Progenitor cell of endocrine pancreas (in vitro differentiated cells): Measurements from ENCODE around the gene CX3CL1. TPM values are rescaled to one million over a fixed set of nuclear protein-coding genes. Genes with fewer than 3 reads are reported as not detected.

Experiments used
- DNase-seq: peaks from one replicate; pipeline ENCODE4 v3.0.0; 2021; ENCODE audit warnings: low spot score; ENCODE audit not compliant: unreplicated experiment
- H3K27ac Mint-ChIP-seq: 2 replicates; pipeline ENCODE4 v1.8.0; 2021; ENCODE audit warnings: mild to moderate bottlenecking, moderate library complexity, mixed read lengths
- H3K27me3 Mint-ChIP-seq: 2 replicates; pipeline ENCODE4 v1.8.0; 2021; ENCODE audit warnings: mixed read lengths
- H3K36me3 Mint-ChIP-seq: 2 replicates; pipeline ENCODE4 v1.8.0; 2022; ENCODE audit warnings: mixed read lengths; ENCODE audit not compliant: insufficient read depth
- H3K4me1 Mint-ChIP-seq: 2 replicates; pipeline ENCODE4 v1.8.0; 2021; ENCODE audit warnings: low read depth, mixed read lengths
- H3K4me3 Mint-ChIP-seq: 2 replicates; pipeline ENCODE4 v1.8.0; 2021; ENCODE audit warnings: low read depth, mild to moderate bottlenecking, moderate library complexity, mixed read lengths
- H3K9me3 Mint-ChIP-seq: 2 replicates; pipeline ENCODE4 v1.8.0; 2021; ENCODE audit warnings: low read depth, mixed read lengths
- CTCF ChIP-seq: fragments of 200-600 bp; sonication (generic); IDR thresholded peaks from one replicate; pipeline ENCODE4 v1.5.0; 2021; ENCODE audit warnings: antibody characterized with exemption, mild to moderate bottlenecking; ENCODE audit not compliant: unreplicated experiment
- total RNA-seq: library from RNA; stranded (reverse); gene quantifications from 2 replicates; pipeline ENCODE4 v1.2.1, GENCODE V29; 2021

Gene CX3CL1
- total RNA-seq, 1 donor from 2014 or later: 0.74 TPM

DNA sequence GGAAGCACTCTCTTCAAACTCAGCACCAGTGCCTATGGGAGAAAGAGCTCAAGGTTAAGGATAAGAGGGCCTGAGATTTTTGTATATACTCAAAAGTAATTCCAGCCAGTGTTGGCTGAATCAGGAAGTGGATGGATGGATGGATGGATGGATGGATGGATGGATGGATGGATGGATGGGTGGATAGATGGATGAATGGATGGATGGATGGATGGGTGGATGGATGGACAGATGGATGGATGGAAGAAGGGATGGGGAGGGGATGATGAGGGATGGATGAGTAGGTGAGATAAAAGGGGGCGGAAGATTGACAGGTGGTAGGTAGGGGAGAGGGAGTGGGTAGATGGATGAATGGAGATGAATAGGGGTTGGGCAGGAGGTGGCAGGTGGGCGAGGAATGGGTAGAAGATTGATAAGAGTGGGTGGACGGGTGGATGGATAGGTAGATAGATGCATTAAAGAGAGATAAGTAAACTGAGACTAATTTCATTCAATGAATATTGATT, 4.1 kb downstream of the CX3CL1 start:
- no peaks in the 10 kb centered on the region for H3K27me3 Mint-ChIP-seq
- H3K27ac Mint-ChIP-seq: no peak overlapping the region
- TF ChIP-seq CTCF: no peak
- H3K9me3 Mint-ChIP-seq: no peaks in the 10 kb centered on the region
- peaks cover 18% of the 10 kb centered on the region for H3K4me1 Mint-ChIP-seq
- no peaks in the 10 kb centered on the region for H3K36me3 Mint-ChIP-seq
- H3K4me3 Mint-ChIP-seq: no peak overlapping the region
- DNase-seq: no peak

DNA sequence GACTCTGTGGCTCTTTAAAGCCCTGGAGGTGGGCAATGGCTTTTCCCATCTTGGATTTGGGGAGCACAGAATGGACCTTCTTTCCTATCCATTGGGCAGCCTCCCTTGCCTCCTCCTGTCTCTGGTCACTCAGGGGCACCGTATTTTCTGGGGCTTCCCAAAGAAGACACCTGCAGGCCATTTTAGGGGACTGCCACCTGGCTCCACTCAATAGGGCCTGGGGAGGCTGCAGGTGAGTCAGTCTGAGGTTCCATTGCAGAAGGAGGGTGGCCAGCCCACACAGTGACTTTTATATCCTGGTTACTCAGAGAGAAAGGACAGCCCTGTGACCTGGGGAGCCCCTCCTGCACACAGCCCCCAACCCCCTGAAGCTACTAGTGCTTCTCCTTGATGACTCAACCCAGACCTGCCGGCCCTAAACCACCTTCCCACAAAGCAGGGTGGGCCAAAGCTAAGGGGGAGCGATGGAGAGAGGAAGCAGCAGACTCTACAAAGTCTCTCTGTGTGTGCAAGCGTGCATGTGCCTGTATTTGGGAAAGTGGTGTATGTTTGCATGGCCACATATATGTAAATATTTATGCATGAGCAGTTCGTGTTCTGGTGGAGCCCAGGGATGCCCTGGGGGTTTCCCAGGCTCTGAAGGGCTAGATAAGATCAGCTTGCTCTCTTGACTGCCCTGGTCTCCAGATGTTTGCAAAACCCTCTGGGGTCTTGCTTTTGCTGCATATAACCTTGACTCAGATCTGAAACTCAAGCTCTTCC, 5.0 kb downstream of the CX3CL1 start:
- TF ChIP-seq CTCF: no peak
- no peaks in the 10 kb centered on the region for H3K27me3 Mint-ChIP-seq
- no peak overlapping the region for H3K27ac Mint-ChIP-seq
- no peaks in the 10 kb centered on the region for H3K9me3 Mint-ChIP-seq
- DNase-seq: no peak
- no peaks in the 10 kb centered on the region for H3K36me3 Mint-ChIP-seq
- no peak overlapping the region for H3K4me3 Mint-ChIP-seq
- peaks cover 18% of the 10 kb centered on the region for H3K4me1 Mint-ChIP-seq

DNA sequence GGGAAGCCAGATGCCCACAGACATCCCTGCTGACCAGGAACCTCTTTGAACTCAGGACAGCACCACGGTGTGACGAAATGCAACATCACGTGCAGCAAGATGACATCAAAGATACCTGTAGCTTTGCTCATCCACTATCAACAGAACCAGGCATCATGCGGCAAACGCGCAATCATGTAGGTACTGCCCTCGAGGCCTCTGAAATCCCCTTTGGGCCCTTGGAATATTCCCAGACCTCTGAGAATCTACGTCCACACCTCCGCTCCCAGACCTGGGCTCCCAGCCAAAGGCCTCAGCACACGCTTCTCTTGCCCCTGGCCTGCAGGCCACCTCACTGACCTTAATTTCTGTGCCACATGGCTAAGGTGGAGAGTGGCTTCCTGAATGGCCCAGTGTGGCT, 7.3 kb downstream of the CX3CL1 start:
- no peak overlapping the region for H3K27ac Mint-ChIP-seq
- TF ChIP-seq CTCF: no peak
- DNase-seq: no peak

GRCh38 chr16:57380671-57381462, 8.6 kb downstream of the CX3CL1 start:
- H3K27ac Mint-ChIP-seq: no peak overlapping the region
- TF ChIP-seq CTCF: no peak
- H3K4me1 Mint-ChIP-seq: peaks cover 8% of the 10 kb centered on the region
- H3K36me3 Mint-ChIP-seq: no peaks in the 10 kb centered on the region
- H3K9me3 Mint-ChIP-seq: no peaks in the 10 kb centered on the region
- H3K4me3 Mint-ChIP-seq: no peak overlapping the region
- no peak for DNase-seq
- no peaks in the 10 kb centered on the region for H3K27me3 Mint-ChIP-seq

More for the DNA sequence above, 7.3 kb downstream of the CX3CL1 start:
- no peaks in the 10 kb centered on the region for H3K9me3 Mint-ChIP-seq
- H3K4me1 Mint-ChIP-seq: peaks cover 8% of the 10 kb centered on the region
- no peak overlapping the region for H3K4me3 Mint-ChIP-seq
- no peaks in the 10 kb centered on the region for H3K36me3 Mint-ChIP-seq
- H3K27me3 Mint-ChIP-seq: no peaks in the 10 kb centered on the region

- Mint-ChIP-seq H3K4me3 (no peak overlapping the region), H3K9me3 (no peaks in the 10 kb centered on the region), H3K36me3 (no peaks in the 10 kb centered on the region), H3K27ac (peak overlapping the region; percentile 37), H3K4me1 (peaks cover 8% of the 10 kb centered on the region), H3K27me3 (peaks cover 4% of the 10 kb centered on the region)
- no peak for DNase-seq
- no peak for TF ChIP-seq CTCF
These were observed 9.7 kb downstream of the CX3CL1 start for GRCh38 chr16:57381791-57382534.
